PC-3 (cell line): ENCODE measurements around the gene TEFM.
"Not testable (repeated sequence)": the region's sequence is repeated elsewhere in the genome, so short reads cannot be mapped to it uniquely, and the experiment has no call there.

Experiments
- CTCF ChIP-seq: fragments of 300-600 bp; sonication (generic); conservative IDR thresholded peaks from 2 replicates; pipeline ENCODE4 v1.5.1; 2017; ENCODE audit warnings: antibody characterized with exemption, low read depth, mild to moderate bottlenecking, low read length
- EZH2 ChIP-seq: fragments of 300-600 bp; sonication (generic); IDR thresholded peaks from one replicate; pipeline ENCODE4 v1.6.1; 2017; ENCODE audit warnings: antibody characterized with exemption, mild to moderate bottlenecking, low read length; ENCODE audit not compliant: unreplicated experiment

DNA sequence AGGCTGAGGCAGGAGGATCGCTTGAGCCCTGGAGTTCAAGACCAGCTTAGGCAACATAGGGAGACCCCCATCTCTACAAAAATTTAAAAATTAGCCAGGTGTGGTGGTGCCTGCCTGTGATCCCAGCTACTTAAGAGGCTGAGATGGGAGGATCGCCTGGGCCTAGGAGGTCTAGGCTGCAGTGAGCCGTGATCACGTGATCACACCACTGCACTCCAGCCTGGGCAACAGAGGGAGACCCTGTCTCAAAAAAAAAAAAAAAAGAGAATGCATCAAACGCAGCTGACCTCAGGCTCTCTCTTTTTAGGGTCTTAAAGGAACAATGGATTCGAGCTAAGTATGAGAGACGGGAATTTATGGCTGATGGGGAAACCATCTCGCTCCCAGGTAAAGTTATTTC lies 25.5 kb upstream of the TEFM start:
- TF ChIP-seq CTCF, EZH2: not testable (repeated sequence)
